ENCODE results near the gene FAM50A. TPM values are rescaled to one million over a fixed set of nuclear protein-coding genes. Genes with fewer than 3 reads are reported as not detected.
"Not testable (repeated sequence)": the region's sequence is repeated elsewhere in the genome, so short reads cannot be mapped to it uniquely, and the experiment has no call there.

FAM50A gene
- total RNA-seq (2014; rRNA removed) (53.8 and 76.7 TPM in 2 replicates), Bru-seq, nascent RNA (percentile 92 among the genes with signal in this experiment), BruChase-seq, experiment 1, labeled RNA remaining after a 6-hour chase (percentile 95 among the genes with signal in this experiment), BruChase-seq, experiment 2, labeled RNA remaining after a 2-hour chase (percentile 91 among the genes with signal in this experiment)
- long read RNA-seq, transcript FAM50A-202 (13 exons, 1,352 nt): major isoform, 121 of 333 reads
- long read RNA-seq, transcript FAM50A-203 (12 exons, 1,470 nt): minor isoform, 13 of 333 reads
- long read RNA-seq, partial matches to known transcripts: 121 of 333 reads
- long read RNA-seq, other reads (novel, unspliced or antisense): 78 of 333 reads

DNA sequence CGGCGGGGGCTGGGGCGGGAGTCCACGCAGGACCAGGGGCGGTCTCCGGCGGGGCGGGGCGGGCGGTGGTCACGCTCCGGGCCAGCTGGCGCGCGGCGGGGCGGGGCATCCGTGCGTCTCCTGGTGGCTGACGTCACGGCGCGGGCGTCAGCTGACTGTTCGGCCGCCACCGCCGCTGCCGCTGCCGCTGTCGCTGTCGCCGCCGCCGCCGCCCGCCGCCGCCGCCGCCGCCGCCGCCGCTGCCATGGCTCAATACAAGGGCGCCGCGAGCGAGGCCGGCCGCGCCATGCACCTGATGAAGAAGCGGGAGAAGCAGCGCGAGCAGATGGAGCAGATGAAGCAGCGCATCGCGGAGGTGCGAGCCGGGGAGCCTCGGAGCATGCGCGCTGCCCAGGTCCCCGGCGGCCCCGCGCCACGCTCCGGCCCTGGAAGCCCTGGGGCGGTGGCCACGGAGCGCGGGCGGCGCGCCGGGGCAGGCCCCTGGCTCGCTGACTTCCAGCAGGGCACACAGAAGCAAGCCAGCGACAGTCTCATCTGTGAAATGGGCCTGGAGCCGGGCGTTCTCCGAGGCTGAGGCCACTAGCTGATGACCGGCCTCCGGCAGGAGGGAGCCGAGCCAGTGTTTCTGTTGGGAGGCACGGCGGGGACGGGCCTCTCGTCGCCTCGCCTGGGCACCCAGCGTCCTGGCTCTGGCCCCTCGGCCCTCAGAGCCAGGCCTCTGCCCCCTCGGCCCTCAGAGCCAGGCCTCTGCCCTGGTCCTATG, at the start of gene FAM50A:
Gene FAM50A, plus strand, starts transcription at position 150 of the 763 bp plus-strand sequence. Its CDS starts 95 bp downstream, at position 245.
- intact Hi-C loops (cut with micrococcal nuclease): loop anchor here (5.0 kb wide), 1 partner anchor 33 kb away; the partner anchor contains the start of gene LAGE3

GRCh38 chrX:154396363-154396762, 47.6 kb upstream of the FAM50A start:
- H3K9ac ChIP-seq (ENCODE audit: low read length); H3K4me3 ChIP-seq (ENCODE audit: low read length); CTCF ChIA-PET; H3K27ac ChIP-seq (ENCODE audit: low read length); H2AFZ ChIP-seq (ENCODE audit: low read length); H3K27me3 ChIP-seq (ENCODE audit: low read length); DNase-seq; ATAC-seq; BruUV-seq (replicated peaks); H3K9me2 ChIP-seq (replicated peaks; ENCODE audit: low read length); POLR2A ChIA-PET (ENCODE audit: unreplicated experiment); H3K9me3 ChIP-seq (ENCODE audit: low read length); H3K4me2 ChIP-seq (ENCODE audit: low read length): not testable (repeated sequence)
- Histone ChIP-seq H4K20me1 (ENCODE audit: low read length) (peaks cover 24% of the 10 kb centered on the region), H3F3A (ENCODE audit: low read length, unreplicated experiment) (peaks cover 14% of the 10 kb centered on the region), H3K36me3 (ENCODE audit: low read depth, low read length) (peaks cover 25% of the 10 kb centered on the region), H3K79me2 (ENCODE audit: low read length) (peaks cover 32% of the 10 kb centered on the region), H3K4me1 (ENCODE audit: insufficient read depth, low read length) (peaks cover 12% of the 10 kb centered on the region; the same call in 1 of the 2 replicates)
- intact Hi-C loops (cut with micrococcal nuclease): loop anchor here (10.0 kb wide), 1 partner anchor 58 kb away; the partner anchor contains the start of gene PLXNA3

More for the DNA sequence above, at the start of gene FAM50A:
- Histone ChIP-seq H3K9ac (ENCODE audit: low read length) (peak within 1 kb of the TSS; percentile 85), H3K9me2 (replicated peaks; ENCODE audit: low read length) (no peaks in the 10 kb centered on the region), H3K4me1 (ENCODE audit: insufficient read depth, low read length) (peaks cover 23% of the 10 kb centered on the region), H3K79me2 (ENCODE audit: low read length) (peaks cover 34% of the 10 kb centered on the region), H4K20me1 (ENCODE audit: low read length) (no peaks in the 10 kb centered on the region), H3K27ac (ENCODE audit: low read length) (0 out of 2 replicates have a peak within 1 kb of the TSS, but pooled peaks have one; percentile 18), H2AFZ (ENCODE audit: low read length) (peak within 1 kb of the TSS; percentile 74), H3K36me3 (ENCODE audit: low read depth, low read length) (peaks cover 4% of the 10 kb centered on the region; the same call in 1 of the 2 replicates), H3K27me3 (ENCODE audit: low read length) (no peaks in the 10 kb centered on the region), H3K9me3 (ENCODE audit: low read length) (no peaks in the 10 kb centered on the region), H3K4me2 (ENCODE audit: low read length) (peak within 1 kb of the TSS; percentile 93), H3K4me3 (ENCODE audit: low read length) (peak within 1 kb of the TSS; percentile 93), H3F3A (ENCODE audit: low read length, unreplicated experiment) (no peaks in the 10 kb centered on the region)
- TF ChIP-seq EZH2phosphoT487 (IDR thresholded peaks at IDR 0.05; ENCODE audit: borderline replicate concordance, low read length): no peak
- TF ChIP-seq, protein P1, sequence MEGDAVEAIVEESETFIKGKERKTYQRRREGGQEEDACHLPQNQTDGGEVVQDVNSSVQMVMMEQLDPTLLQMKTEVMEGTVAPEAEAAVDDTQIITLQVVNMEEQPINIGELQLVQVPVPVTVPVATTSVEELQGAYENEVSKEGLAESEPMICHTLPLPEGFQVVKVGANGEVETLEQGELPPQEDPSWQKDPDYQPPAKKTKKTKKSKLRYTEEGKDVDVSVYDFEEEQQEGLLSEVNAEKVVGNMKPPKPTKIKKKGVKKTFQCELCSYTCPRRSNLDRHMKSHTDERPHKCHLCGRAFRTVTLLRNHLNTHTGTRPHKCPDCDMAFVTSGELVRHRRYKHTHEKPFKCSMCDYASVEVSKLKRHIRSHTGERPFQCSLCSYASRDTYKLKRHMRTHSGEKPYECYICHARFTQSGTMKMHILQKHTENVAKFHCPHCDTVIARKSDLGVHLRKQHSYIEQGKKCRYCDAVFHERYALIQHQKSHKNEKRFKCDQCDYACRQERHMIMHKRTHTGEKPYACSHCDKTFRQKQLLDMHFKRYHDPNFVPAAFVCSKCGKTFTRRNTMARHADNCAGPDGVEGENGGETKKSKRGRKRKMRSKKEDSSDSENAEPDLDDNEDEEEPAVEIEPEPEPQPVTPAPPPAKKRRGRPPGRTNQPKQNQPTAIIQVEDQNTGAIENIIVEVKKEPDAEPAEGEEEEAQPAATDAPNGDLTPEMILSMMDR (conservative IDR thresholded peaks at IDR 0.05; ENCODE audit: low read depth, low read length): no peak
- no peak for TF ChIP-seq EZH2 (IDR thresholded peaks at IDR 0.05; ENCODE audit: low read length, unreplicated experiment)
- CTCF ChIA-PET: no interaction called here
- peak; percentile 85 for ATAC-seq
- POLR2A ChIA-PET (ENCODE audit: unreplicated experiment): no interaction called here
- BruUV-seq (replicated peaks): no TSS peak
- peak; percentile 61 for DNase-seq

Measured in PC-3 (cell line).